Measurements from ENCODE around the gene ATG12. TPM values are rescaled to one million over a fixed set of nuclear protein-coding genes. Genes with fewer than 3 reads are reported as not detected.

The ATG12 gene
- total RNA-seq, 1 experiment from 2014 or later = 52.0 TPM

GRCh38 chr5:115816226-115817081 lies 24.9 kb downstream of the ATG12 start, which contains the start of gene CDO1:
TSS of gene CDO1 (minus strand) at chr5:115816659. CDS start at chr5:115816397, 262 bp downstream.
- no peak for ATAC-seq
- peaks cover 5% of the 10 kb centered on the region for H3K27me3 ChIP-seq (ENCODE audit: control insufficient read depth, insufficient read depth, low read length)
- no TSS peak for BruUV-seq (replicated peaks)
- peak within 1 kb of the TSS in 1 of 2 experiments; percentile 13; a peak in 1 of 4 replicates for H3K4me3 ChIP-seq (ENCODE audit: low read depth in 2 of 2, low read length in 2 of 2)
- in situ Hi-C loops (cut with HindIII; ENCODE audit: low pct_unique_long_range_greater_than_20kb, low sequenced_read_pairs) = no loop called here
- ChIA-PET CTCF (no interaction called here), POLR2A (no interaction called here)
- H3K36me3 ChIP-seq (ENCODE audit: control insufficient read depth, insufficient read depth, low read length) = no peaks in the 10 kb centered on the region
- intact Hi-C loops (cut with micrococcal nuclease; ENCODE audit: unreplicated experiment) = no loop called here
- H3K9me3 ChIP-seq (ENCODE audit: control insufficient read depth, insufficient read depth, low read depth, low read length) = no peaks in the 10 kb centered on the region
- DNase-seq (ENCODE audit: low read depth, low spot score) = no peak
- TF ChIP-seq TCF7L2 (IDR thresholded peaks at IDR 0.05; ENCODE audit: low read depth, low read length) (no peak), SIN3A (IDR thresholded peaks at IDR 0.05; ENCODE audit: borderline replicate concordance, insufficient read depth, low read depth, low read length) (no peak), CTCF (IDR thresholded peaks at IDR 0.05) (no peak), POLR2AphosphoS5 (IDR thresholded peaks at IDR 0.05; ENCODE audit: low read depth, low read length) (no peak)
- TF ChIP-seq, protein P1, sequence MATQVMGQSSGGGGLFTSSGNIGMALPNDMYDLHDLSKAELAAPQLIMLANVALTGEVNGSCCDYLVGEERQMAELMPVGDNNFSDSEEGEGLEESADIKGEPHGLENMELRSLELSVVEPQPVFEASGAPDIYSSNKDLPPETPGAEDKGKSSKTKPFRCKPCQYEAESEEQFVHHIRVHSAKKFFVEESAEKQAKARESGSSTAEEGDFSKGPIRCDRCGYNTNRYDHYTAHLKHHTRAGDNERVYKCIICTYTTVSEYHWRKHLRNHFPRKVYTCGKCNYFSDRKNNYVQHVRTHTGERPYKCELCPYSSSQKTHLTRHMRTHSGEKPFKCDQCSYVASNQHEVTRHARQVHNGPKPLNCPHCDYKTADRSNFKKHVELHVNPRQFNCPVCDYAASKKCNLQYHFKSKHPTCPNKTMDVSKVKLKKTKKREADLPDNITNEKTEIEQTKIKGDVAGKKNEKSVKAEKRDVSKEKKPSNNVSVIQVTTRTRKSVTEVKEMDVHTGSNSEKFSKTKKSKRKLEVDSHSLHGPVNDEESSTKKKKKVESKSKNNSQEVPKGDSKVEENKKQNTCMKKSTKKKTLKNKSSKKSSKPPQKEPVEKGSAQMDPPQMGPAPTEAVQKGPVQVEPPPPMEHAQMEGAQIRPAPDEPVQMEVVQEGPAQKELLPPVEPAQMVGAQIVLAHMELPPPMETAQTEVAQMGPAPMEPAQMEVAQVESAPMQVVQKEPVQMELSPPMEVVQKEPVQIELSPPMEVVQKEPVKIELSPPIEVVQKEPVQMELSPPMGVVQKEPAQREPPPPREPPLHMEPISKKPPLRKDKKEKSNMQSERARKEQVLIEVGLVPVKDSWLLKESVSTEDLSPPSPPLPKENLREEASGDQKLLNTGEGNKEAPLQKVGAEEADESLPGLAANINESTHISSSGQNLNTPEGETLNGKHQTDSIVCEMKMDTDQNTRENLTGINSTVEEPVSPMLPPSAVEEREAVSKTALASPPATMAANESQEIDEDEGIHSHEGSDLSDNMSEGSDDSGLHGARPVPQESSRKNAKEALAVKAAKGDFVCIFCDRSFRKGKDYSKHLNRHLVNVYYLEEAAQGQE (IDR thresholded peaks at IDR 0.05; ENCODE audit: insufficient read depth in 1 of 2, low read depth in 2 of 2, low read length in 1 of 2) = no peak
- H3K4me1 ChIP-seq (ENCODE audit: control insufficient read depth, insufficient read depth, low read length) = no peaks in the 10 kb centered on the region
- no peak within 1 kb of the TSS for H3K27ac ChIP-seq (ENCODE audit: low read length)

- in situ Hi-C loops (cut with HindIII; ENCODE audit: low pct_unique_long_range_greater_than_20kb, low sequenced_read_pairs) (no loop called here), intact Hi-C loops (cut with micrococcal nuclease; ENCODE audit: unreplicated experiment) (no loop called here)
- Histone ChIP-seq H3K4me3 (ENCODE audit: low read depth in 2 of 2, low read length in 2 of 2) (peak overlapping the region in 1 of 2 experiments; percentile 13; a peak in 1 of 4 replicates), H3K27me3 (ENCODE audit: control insufficient read depth, insufficient read depth, low read length) (peaks cover 5% of the 10 kb centered on the region), H3K9me3 (ENCODE audit: control insufficient read depth, insufficient read depth, low read depth, low read length) (no peaks in the 10 kb centered on the region), H3K27ac (ENCODE audit: low read length) (no peak overlapping the region), H3K36me3 (ENCODE audit: control insufficient read depth, insufficient read depth, low read length) (no peaks in the 10 kb centered on the region), H3K4me1 (ENCODE audit: control insufficient read depth, insufficient read depth, low read length) (no peaks in the 10 kb centered on the region)
- CTCF ChIA-PET = no interaction called here
- POLR2A ChIA-PET = no interaction called here
- DNase-seq (ENCODE audit: low read depth, low spot score) = no peak
- TF ChIP-seq POLR2AphosphoS5 (IDR thresholded peaks at IDR 0.05; ENCODE audit: low read depth, low read length) = no peak
- TF ChIP-seq SIN3A (IDR thresholded peaks at IDR 0.05; ENCODE audit: borderline replicate concordance, insufficient read depth, low read depth, low read length) = no peak
- TF ChIP-seq, protein P1 (IDR thresholded peaks at IDR 0.05; ENCODE audit: insufficient read depth in 1 of 2, low read depth in 2 of 2, low read length in 1 of 2) = no peak
- no peak for TF ChIP-seq TCF7L2 (IDR thresholded peaks at IDR 0.05; ENCODE audit: low read depth, low read length)
- no peak for TF ChIP-seq CTCF (IDR thresholded peaks at IDR 0.05)
- ATAC-seq = no peak
- no TSS peak for BruUV-seq (replicated peaks)
Observed at GRCh38 chr5:115815693-115816225, 25.6 kb downstream of the ATG12 start.

Measured in Panc1 (cell line).